HG02571 (cell line): ENCODE results near the gene KCNMA1.

Experiments
- ATAC-seq: cut with Tn5 transposase; IDR thresholded peaks from one replicate; pipeline ENCODE4 v1.9.1; 2021; ENCODE audit warnings: mild to moderate bottlenecking, moderate library complexity; ENCODE audit not compliant: unreplicated experiment

The KCNMA1 gene

DNA sequence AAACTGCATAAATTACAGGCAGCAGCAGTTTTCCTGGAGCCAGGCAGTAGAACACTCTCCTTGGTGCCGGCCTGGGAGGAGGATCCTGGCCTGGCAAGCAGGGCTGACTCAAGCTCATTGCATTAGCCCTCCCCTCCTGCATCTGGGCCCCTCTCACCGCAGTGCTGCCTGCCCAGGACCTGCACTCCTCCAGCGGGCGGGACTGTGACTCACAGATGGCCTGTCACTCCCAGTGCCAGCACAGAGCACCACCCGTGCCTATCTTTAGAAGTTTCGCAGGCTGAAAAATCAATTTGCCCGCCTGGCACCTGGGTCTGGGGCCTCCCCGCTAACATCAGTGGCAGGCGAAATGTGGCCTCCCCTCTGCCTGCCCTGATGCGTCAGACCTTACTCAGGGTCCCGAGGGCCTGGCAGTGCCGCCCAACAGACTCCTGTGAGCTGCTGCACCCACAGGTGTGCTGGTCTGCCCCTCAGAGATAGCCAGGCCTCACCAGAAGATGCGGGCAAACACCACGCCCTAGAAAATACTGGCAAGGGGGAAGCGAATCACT, 123.8 kb downstream of the KCNMA1 start:
- ATAC-seq: no peak

DNA sequence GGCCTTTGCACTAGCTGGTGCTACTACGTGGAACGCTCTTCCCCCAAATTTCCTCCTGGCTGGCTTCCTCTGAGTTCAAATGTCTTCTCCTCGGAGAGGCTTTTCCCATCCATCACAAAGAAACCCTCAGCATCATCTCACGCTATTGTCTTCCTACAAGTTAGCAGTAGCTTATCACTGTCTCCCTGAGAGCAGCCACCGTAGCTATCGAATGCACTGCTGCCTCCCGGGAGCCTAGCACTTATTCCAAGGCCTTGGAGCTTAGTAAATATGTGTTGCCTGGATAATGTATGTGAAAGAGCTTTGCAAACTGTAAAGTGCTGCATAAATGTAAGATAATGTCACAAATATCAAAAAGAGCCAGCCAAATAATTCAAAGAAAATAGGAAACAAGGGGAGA, 124.4 kb downstream of the KCNMA1 start:
- ATAC-seq: no peak

DNA sequence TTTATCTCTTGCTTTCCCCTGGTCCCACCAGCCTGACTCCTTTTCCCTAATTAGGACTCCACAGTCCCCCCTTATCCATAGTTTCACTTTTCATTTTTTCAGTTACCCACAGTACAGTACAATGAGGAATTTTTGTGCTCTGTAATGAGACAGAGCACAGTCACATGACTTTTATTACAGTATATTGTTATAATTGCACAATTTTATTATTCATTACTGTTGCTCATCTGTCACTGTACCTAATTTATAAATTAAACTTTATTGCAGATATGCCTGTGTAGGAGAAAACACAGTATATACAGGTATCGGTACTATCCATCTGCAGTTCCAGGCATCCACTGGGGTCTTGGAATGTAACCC, 125.4 kb downstream of the KCNMA1 start:
- no peak for ATAC-seq

DNA sequence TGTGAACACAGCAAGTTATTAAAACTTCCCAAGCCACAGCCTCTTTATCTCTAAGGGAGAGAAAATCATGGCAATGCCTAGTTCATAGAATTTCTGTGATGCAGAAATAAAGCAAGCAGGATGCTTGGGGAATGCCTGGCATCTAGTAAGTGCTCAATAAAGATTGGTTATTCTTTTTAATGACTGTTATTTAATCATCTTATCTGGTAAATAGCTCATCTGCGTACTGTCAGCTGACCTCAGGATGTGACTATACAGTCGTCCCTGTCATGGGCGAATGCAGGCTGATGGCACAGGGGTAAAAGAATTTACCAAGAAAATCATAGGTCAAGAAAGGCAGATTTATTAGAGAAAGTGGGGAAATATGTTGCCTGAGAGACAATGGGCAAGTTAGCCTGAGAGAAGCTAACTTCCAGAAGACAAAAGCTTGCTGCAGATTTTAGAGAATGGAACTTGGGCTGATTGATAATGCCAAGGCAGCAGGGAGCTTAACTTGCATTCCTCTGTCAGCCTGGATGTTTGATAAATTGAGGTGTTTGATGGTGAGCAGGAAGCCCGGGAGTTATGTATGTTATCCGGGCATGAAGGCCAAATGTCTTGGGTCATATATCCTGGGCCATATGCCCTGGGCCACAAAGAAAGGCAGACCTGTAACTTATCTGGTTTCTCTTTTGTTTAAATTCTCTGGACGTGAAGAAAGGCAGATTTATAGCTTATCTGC, 126.0 kb downstream of the KCNMA1 start:
- no peak for ATAC-seq

DNA sequence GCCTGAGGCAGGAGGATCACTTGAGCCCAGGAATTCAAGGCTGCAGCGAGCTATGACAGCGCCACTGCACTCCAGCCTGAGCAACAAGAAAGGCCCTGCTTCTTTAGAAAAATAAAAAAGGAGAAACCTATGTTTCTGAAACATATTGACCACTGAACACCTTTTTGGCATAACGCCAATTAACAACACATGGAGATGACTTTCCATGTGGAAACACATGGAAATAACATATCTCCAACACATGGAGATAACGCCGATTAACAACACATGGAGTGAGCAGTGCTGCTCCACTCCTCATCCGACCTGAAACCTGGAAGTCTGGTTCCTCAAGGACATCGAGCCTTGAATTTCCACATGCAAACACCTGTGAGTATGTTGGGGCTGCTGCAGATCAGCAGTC, 126.9 kb downstream of the KCNMA1 start:
- ATAC-seq: no peak

DNA sequence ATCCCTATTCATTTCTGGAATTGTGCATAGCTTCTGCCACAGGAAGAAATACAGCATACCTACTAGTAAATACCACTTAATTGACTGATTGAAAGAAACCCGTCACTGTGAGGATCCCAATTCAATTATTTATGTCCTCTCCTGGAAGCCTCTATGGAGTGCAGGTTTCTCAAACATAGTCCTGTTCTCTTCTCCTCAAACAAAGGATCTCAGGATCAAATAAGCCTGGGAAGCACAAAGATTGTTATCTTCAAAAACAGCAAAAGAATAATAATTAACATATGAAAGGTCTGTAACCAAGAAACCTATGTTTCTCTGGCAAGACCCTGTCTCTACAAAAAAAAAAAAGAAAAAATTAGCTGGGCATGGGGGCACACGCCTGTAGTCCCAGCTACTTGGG, 127.3 kb downstream of the KCNMA1 start:
- no peak for ATAC-seq

DNA sequence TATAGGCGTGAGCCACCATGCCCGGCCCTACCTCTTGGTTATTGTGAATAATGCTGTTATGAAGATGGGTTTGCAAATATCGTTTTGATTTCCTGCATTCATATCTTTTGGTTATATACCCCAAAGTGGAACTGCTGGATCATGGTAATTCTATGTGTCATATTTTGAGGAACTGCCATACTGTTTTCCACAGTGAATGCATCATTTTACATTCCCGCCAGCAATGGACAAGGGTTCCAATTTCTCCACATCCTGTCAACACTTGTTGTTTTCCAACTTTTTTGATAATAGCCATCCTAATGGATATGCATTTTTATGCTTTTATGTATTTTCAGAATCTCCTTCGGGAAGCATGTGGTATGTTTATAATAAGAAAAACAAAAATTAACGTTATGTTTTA, 128.2 kb downstream of the KCNMA1 start:
- no peak for ATAC-seq

DNA sequence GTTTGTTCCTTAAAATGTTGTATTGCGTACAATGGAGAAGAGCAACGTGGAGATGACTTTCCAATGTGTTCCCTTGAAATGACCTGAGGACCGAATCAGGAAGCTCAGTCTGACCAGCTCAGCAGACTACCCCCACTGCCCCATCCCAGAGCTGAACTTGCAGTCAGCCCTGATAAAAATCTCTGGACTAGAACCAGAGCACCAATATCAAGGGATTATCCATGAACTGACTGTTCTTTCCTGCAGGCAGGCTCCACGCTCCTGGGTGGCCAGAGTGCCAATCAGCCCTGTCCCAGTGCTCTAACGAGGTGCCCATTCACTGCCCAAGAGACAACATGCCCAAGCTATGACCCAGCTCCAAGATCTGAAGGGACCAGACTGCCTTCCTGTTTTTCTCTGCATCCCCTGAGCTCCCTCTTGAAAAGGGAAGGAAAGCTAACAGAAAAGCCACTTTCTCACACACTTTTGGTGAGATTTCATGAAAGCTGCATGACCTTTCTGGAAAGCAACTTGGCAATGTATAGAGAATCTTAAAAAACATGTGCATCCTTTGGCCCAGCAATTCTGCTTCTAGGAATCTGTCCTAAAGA, 130.2 kb downstream of the KCNMA1 start:
- ATAC-seq: no peak

DNA sequence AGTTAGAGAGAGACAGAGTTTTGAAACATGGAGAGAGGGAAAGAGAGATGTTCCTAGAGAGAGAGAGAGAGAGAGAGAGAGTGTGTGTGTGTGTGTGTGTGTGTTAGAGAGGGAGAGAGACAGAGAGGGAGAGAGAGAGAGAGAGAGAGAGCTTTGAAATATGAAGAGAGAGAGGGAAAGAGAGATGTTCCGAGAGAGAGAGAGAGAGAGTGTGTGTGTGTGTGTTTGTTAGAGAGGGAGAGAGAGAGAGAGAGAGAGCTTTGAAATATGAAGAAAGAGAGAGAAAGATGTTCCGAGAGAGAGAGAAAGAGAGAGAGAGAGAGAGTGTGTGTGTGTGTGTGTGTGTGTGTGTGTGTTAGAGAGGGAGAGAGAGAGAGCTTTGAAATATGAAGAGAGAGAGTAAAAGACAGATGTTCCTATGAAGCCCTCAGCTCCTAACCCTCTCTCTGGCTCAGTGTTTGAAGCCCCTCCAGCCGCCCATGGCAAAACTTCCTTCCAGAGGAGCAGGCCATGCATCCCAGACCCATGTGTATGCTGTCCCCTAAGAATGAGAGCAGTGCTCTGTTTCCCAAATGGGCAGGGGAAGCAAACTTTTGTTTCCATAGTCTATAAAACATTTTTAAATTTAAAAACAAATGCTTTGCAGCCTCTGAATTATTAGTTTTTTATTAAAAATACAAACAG, 130.9 kb downstream of the KCNMA1 start:
- ATAC-seq: no peak

DNA sequence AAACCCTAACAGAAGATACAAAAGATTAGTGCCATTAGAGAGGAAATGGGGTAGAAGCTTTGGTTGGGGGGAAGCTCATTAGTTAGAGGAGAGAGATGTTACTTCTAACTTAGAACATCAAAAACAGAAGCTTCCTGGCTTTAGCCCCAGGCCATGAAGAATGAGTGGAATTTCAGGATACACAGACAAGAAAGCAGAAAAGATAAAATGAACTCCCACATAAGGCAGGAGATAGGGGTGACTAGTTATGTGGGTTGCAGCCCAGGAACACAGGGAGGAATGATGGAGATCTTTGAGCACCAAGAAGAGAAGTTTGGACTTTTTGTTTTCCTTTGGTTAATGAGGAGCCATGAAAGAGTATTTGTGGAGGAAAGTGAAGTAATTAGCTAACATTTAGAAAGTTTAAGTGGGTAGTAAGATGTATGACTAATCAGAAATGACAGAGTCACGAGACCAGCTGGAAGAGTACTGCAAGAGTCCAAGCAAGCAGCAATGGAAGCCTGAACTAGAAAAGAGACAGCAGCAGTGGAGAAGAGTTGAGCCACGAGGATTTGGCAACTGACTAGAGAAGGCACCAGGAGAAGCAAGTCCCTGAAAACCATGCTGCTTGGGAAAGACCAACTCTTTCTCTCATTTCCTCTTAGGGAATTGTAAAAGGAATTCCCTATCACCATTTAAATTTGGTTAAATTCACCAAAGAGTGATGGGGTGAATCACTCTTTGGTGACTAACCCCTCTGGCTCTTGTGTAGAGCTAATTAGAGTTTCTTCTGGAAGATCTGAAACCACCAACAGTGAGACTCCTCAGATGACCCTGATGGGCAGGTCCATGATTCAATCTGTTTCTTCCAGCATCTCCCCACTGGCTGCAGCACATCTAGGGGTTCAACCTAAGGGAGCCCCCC, 131.9 kb downstream of the KCNMA1 start:
- ATAC-seq: no peak

DNA sequence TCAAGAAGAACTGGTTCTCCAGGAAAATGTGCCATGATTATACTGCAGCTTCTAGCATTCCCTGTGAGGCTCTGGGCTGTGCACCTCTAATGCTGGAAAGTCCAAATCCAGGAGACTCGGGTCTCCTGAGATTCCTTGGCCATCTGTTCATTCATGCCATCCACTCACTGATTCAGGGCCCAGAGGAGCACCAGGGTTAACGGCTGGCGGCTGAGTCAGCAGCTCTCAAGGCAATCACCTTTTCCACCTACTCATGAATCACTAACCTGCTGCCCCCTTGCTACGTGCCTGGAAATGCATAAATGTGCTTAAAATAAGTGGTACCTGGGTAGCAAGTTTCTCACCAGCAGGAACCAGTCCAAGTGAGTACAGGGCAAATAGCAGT, 132.7 kb downstream of the KCNMA1 start:
- no peak for ATAC-seq

DNA sequence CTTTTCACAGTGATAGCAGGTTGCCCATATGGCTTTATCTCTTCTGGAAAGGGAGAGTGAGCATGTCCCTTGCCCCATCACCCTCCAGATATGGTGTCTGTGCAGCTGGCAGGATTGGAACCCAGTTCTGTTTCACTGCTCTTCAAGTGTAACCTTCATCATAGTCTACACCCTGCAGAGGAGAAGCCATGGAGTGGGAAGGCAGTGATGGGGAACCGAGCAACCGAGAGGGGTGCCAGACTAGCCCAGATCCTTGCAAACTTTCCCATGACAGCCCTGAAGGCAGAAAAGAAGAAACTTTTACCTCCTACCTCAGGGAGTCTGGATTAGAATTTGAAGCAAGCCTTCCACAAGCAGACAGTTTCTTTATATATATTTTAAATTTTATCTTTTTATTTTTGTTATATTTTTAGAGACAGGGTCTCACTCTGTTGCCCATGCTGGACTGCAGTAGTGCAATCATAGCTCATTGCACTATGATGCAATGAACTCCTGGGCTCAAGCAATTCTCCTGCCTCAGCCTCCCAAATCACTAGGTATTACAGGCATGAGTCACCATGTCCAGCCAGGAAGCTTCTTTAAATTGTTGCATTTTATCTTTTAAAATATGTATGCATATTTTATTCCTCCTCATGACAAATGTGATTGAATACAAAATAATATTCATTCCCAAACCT, 133.3 kb downstream of the KCNMA1 start:
- ATAC-seq: no peak

DNA sequence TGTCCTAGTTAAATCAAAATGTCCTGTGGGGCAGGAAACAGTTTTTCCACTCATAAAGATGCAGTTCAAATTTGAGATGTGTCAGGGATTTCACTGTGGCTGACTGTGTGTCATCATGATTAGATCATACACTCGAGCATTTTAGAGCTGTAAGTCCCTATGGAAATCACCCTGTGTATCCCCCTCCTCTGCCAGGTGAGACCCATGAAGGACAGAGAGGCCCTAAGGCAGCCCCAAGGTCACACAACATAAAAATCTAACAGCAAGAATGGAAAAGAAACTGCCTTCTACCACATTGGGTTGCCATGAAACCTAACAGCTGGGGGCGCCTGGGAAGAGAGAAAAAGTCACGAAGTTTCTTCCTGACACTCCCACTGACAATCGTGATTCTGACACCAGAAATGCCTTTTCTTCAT, 135.8 kb downstream of the KCNMA1 start:
- ATAC-seq: no peak

DNA sequence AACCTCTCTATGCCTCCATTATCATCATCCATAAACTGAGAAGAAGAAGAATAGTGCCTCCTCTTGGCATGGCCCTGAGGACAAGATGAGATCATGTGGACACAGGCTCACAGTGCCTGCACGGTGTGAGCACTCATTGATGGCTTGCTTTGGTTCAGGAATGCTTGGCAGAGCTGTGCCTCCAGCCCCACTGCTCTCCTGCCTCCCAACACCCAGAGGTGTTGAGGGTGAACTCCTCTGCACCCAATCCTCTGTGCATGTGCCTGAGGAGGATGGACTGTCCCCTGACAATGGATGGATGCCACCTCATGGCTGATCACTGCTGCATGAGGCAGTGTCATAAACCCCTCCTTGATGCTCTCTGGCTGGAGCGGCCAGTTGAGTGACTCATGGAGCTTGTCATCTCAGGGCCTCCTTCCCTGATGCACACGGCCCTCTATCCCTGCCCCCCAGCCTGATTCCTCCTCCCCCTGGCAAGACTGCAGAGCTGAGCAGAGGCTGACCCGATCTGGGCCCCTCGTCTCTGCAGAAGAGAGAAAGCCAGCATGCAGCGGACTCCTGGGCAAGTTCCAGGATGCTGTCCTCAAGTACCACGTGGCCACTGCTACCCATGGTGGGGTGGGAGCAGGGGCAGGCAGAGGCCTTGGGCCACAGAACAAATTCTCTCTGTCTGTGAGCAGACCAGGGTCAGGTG, 136.3 kb downstream of the KCNMA1 start:
- peak; percentile 10 for ATAC-seq

DNA sequence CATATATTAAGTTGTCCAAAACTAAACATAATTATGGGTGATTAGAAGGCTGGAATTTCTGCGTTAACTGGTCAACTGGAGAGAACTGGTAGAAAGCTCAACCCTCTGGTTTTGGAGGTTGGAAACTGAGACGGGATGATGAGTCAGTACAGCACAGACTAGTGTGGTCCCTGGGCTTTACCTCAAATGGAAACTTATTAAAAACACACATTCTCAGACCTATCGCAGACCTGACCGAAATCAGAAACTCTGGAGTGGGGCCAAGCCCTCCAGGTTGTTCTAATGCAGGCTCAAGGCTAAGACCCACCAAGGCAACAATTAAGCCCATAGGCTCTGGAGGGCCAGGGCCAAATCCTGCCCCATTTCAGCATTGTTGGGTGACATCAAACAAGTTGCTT, 136.9 kb downstream of the KCNMA1 start:
- peak; percentile 56 for ATAC-seq

DNA sequence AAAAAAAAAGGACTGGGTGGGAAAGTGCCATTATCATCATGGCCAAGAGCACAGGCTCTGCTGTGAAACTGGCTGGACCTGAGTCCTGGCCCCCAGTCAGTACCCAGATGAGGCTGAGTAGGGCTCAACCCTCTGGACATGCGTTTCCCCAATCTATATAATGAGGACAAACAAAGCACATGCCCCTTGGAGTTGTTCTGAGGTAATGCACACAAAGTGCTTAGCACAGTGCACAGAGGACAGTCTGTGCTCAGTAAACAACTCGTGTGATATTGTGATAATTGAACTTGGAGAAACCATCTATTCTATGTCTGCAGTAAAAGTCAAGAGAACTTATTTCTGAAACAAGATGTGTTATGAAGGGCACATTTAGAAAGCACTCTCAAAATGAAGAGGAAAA, 138.8 kb downstream of the KCNMA1 start:
- ATAC-seq: no peak

DNA sequence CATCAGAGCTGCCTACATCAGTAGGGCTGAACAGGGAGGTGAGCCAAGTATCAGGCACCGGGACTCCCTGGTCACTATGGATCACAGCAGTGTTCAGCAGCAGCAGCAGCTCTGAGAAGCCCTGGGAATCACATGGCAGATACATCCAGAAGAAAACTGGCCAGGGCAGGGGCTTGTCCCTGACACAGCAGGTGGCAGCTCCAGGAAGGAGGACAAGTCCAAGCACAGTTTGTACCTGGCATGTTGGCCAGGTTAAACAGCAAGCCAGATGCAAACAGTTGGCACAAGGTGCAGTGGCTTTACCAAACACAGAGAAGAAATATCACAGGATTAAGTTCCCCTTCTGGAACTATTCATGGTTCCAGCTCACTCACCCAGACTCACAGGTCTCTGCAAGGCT, 139.4 kb downstream of the KCNMA1 start:
- ATAC-seq: no peak

DNA sequence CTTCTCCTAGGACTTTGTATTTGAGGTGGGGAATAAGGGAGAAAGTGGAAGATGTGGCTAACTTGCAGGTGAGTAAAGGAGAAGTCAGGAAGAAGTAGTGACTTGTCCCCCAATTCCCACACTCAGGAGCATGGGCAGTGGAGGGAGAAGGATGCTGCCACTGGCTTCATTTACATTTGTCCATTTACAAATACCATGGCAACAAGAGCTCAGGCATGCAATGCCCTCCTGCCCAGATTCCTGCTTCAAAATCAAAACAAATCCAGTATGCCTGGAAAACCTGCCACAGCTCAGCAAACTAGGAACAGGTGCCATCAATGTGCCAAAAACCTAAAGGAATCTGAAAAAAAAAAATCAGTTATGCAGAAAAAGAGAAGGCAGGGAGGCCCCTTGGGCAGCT, 139.9 kb downstream of the KCNMA1 start:
- no peak for ATAC-seq

DNA sequence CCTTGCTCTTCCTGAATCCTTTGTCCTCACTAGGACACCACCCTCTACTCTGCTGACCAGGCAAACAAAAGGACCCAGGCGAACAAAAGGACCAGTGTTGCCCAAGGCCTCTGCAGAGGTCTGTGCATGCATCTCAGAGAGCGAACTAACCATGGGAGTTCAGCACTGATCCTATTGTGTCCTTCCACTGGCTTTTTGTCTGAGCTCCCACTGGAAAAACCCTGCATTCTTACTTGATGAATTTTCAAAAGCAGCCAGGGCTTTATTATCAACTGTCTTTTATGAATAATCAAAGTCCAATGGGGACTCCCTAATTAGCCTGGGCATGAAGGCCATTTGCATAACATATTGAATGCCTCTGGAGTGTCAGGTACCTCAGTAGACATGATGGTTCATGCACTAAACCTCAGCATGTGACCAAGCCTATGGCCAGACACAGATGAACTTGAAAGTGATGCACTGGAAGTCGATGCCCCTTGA, 140.6 kb downstream of the KCNMA1 start:
- ATAC-seq: no peak
